Endometrial microvascular endothelial cells (primary cell): ENCODE results near the gene RPF1. TPM values are rescaled to one million over a fixed set of nuclear protein-coding genes. Genes with fewer than 3 reads are reported as not detected.

ENCODE experiments used
- in situ Hi-C: cut with HindIII; loops from 2 replicates; pipeline ENCODE4 v1.10.0; 2017; ENCODE audit warnings: low sequenced_read_pairs, low pct_unique_long_range_greater_than_20kb; ENCODE audit errors: inconsistent ontology term
- total RNA-seq: library from RNA; depleted of rRNA; stranded (reverse); fragments of >200 nt; gene quantifications from one replicate; pipeline ENCODE4 v1.2.3, GENCODE V29; 2015; ENCODE audit errors: inconsistent ontology term

RPF1 gene
- total RNA-seq, 1 donor from 2014 or later = 40.0 TPM

DNA sequence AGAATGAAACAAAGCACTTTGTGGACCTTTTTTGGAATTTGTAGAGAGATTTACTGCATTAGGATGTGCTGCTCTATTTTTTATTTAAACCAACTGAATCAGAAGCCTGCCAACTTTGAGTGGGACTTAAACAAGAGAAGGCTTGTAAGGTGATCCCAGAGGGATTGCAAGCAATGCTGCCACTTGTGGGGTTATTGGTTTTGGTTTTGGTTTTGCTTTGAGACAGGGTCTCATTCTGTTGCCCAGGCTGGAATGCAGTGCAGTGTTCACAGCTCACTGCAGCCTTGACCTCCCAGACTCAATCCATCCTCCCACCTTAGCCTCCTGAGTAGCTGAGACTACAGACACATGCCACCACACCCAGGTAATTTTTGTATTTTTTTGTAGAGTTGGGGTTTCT is 59.5 kb downstream of the RPF1 start:
- in situ Hi-C loops = no loop called here

GRCh38 chr1:84539972-84540371 is 60.9 kb downstream of the RPF1 start:
- in situ Hi-C loops = no loop called here

DNA sequence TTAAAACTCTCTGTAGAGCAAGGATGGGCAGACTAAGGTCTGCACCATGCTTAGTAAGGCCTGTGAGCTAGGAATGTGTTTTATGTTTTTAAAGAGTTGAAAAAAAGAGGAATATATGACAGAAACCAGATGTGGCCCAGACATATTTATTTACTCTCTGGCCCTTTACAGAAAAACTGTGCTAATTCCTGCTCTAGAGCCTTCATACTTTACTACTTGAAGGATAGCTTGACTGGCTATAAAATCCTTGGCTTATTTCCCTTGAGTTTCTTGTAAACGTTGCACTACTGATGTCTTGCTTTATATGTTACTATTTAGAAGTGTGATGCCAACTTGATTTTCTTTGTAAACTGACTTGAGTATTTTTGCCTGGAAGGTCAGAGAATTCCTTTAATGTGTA is 61.7 kb downstream of the RPF1 start:
- in situ Hi-C loops = no loop called here

- in situ Hi-C loops = no loop called here
Observed at GRCh38 chr1:84541679-84542078, 62.6 kb downstream of the RPF1 start.

Other genes with a start within 250 kb of the RPF1 start
- 4.5 TPM for gene SAMD13, start 177.6 kb upstream of the RPF1 start, total RNA-seq
- not detected for gene DNASE2B, start 80.8 kb upstream of the RPF1 start, total RNA-seq
- gene SPATA1, start 27.1 kb downstream of the RPF1 start, total RNA-seq = not detected
- gene GNG5, start 27.3 kb downstream of the RPF1 start, total RNA-seq = 69.5 TPM
- gene CTBS, start 95.2 kb downstream of the RPF1 start, total RNA-seq = 15.1 TPM
- gene SSX2IP, start 211.2 kb downstream of the RPF1 start, total RNA-seq = 13.9 TPM